ENCODE measurements around the gene CPNE8. TPM values are rescaled to one million over a fixed set of nuclear protein-coding genes. Genes with fewer than 3 reads are reported as not detected.
A peak's percentile ranks its signal among the peaks of the same experiment; 100 is the strongest.

Gene CPNE8
- total RNA-seq, 1 experiment from 2014 or later: 13.5 TPM

GRCh38 chr12:38720661-38721060 lies 184.7 kb downstream of the CPNE8 start:
- intact Hi-C loops (cut with micrococcal nuclease; ENCODE audit: unreplicated experiment): no loop called here
- BruUV-seq (replicated peaks): no TSS peak
- Mint-ChIP-seq H3K9me3 (ENCODE audit: unreplicated experiment) (peaks cover 14% of the 10 kb centered on the region), H3K27ac (ENCODE audit: unreplicated experiment) (no peak overlapping the region), H3K4me1 (ENCODE audit: low read depth, unreplicated experiment) (no peaks in the 10 kb centered on the region), H3K27me3 (ENCODE audit: insufficient read depth, unreplicated experiment) (no peaks in the 10 kb centered on the region), H3K36me3 (ENCODE audit: insufficient read depth, unreplicated experiment) (no peaks in the 10 kb centered on the region), H3K4me3 (ENCODE audit: unreplicated experiment) (no peak overlapping the region)
- no peak for DNase-seq
- CTCF ChIA-PET: no interaction called here
- Histone ChIP-seq H3K36me3 (ENCODE audit: control insufficient read depth, insufficient read depth, low read length) (no peaks in the 10 kb centered on the region), H3K9me3 (no peaks in the 10 kb centered on the region), H3K4me1 (no peaks in the 10 kb centered on the region), H3K4me3 (ENCODE audit: low read depth, low read length) (no peak overlapping the region), H3K27me3 (replicated peaks; ENCODE audit: control insufficient read depth, insufficient read depth, low read length) (no peaks in the 10 kb centered on the region)
- TF ChIP-seq CTCF (IDR thresholded peaks at IDR 0.05; ENCODE audit: insufficient read depth in 1 of 2, low read depth in 1 of 2, low read length in 1 of 2, severe bottlenecking in 1 of 2, unreplicated experiment in 1 of 2): no peak
- POLR2A ChIA-PET: no interaction called here

GRCh38 chr12:38713294-38713693 lies 192.1 kb downstream of the CPNE8 start:
- Mint-ChIP-seq H3K27ac (ENCODE audit: unreplicated experiment) (no peak overlapping the region), H3K9me3 (ENCODE audit: unreplicated experiment) (peaks cover 17% of the 10 kb centered on the region), H3K36me3 (ENCODE audit: insufficient read depth, unreplicated experiment) (no peaks in the 10 kb centered on the region), H3K27me3 (ENCODE audit: insufficient read depth, unreplicated experiment) (no peaks in the 10 kb centered on the region), H3K4me3 (ENCODE audit: unreplicated experiment) (no peak overlapping the region), H3K4me1 (ENCODE audit: low read depth, unreplicated experiment) (peaks cover 13% of the 10 kb centered on the region)
- no peak for DNase-seq
- BruUV-seq (replicated peaks): no TSS peak
- Histone ChIP-seq H3K27me3 (replicated peaks; ENCODE audit: control insufficient read depth, insufficient read depth, low read length) (no peaks in the 10 kb centered on the region), H3K4me1 (peaks cover 6% of the 10 kb centered on the region; the same call in 1 of the 2 replicates), H3K36me3 (ENCODE audit: control insufficient read depth, insufficient read depth, low read length) (no peaks in the 10 kb centered on the region), H3K9me3 (no peaks in the 10 kb centered on the region), H3K4me3 (ENCODE audit: low read depth, low read length) (no peak overlapping the region)
- ChIA-PET CTCF (no interaction called here), POLR2A (no interaction called here)
- TF ChIP-seq CTCF (IDR thresholded peaks at IDR 0.05; ENCODE audit: insufficient read depth in 1 of 2, low read depth in 1 of 2, low read length in 1 of 2, severe bottlenecking in 1 of 2, unreplicated experiment in 1 of 2): no peak
- intact Hi-C loops (cut with micrococcal nuclease; ENCODE audit: unreplicated experiment): no loop called here

- no TSS peak for BruUV-seq (replicated peaks)
These were observed 194.3 kb downstream of the CPNE8 start for GRCh38 chr12:38711054-38711453.

More at GRCh38 chr12:38711054-38711453, 194.3 kb downstream of the CPNE8 start:
- Histone ChIP-seq H3K27me3 (replicated peaks; ENCODE audit: control insufficient read depth, insufficient read depth, low read length) (no peaks in the 10 kb centered on the region), H3K9me3 (no peaks in the 10 kb centered on the region), H3K4me1 (peaks cover 6% of the 10 kb centered on the region; the same call in 1 of the 2 replicates), H3K4me3 (ENCODE audit: low read depth, low read length) (no peak overlapping the region), H3K36me3 (ENCODE audit: control insufficient read depth, insufficient read depth, low read length) (no peaks in the 10 kb centered on the region)
- intact Hi-C loops (cut with micrococcal nuclease; ENCODE audit: unreplicated experiment): loop anchor here (1.0 kb wide), 2 partner anchors 181 to 195 kb away; no protein-coding TSS in a partner anchor
- no peak for TF ChIP-seq CTCF (IDR thresholded peaks at IDR 0.05; ENCODE audit: insufficient read depth in 1 of 2, low read depth in 1 of 2, low read length in 1 of 2, severe bottlenecking in 1 of 2, unreplicated experiment in 1 of 2)
- Mint-ChIP-seq H3K27ac (ENCODE audit: unreplicated experiment) (peak overlapping the region; percentile 92), H3K4me3 (ENCODE audit: unreplicated experiment) (no peak overlapping the region), H3K9me3 (ENCODE audit: unreplicated experiment) (peaks cover 6% of the 10 kb centered on the region), H3K36me3 (ENCODE audit: insufficient read depth, unreplicated experiment) (no peaks in the 10 kb centered on the region), H3K27me3 (ENCODE audit: insufficient read depth, unreplicated experiment) (no peaks in the 10 kb centered on the region), H3K4me1 (ENCODE audit: low read depth, unreplicated experiment) (peaks cover 13% of the 10 kb centered on the region)
- CTCF ChIA-PET: interaction anchor here (0.7 to 1.0 kb wide), 2 partner anchors 195 to 210 kb away, joined by 3 read pairs; no protein-coding TSS in a partner anchor
- peak in 1 of 2 experiments; percentile 70 for DNase-seq
- POLR2A ChIA-PET: no interaction called here
